SK-N-SH treated with all-trans-retinoic acid at 6 μM for 48 hours (cell line): ENCODE data around the gene ACTBL2.

ENCODE experiments used
- ATAC-seq: fragments of 200-7000 bp; cut with Tn5 transposase; 3 replicates; pipeline ENCODE4 v1.9.1; 2020; ENCODE audit warnings: mild to moderate bottlenecking, moderate library complexity
- BACH2 ChIP-seq: fragments of 250-450 bp; sonication (Bioruptor Pico); IDR thresholded peaks from 2 replicates; pipeline ENCODE4 v1.9.0; 2021; ENCODE audit warnings: mild to moderate bottlenecking, borderline replicate concordance
- CSDC2 ChIP-seq: fragments of 250-450 bp; sonication (Bioruptor Pico); IDR thresholded peaks from 2 replicates; pipeline ENCODE4 v1.5.0; 2020; ENCODE audit warnings: mild to moderate bottlenecking, moderate library complexity
- CSRNP3 ChIP-seq: fragments of 250-450 bp; sonication (Bioruptor Pico); IDR thresholded peaks from 2 replicates; pipeline ENCODE4 v1.5.1; 2021; ENCODE audit warnings: mild to moderate bottlenecking, moderate library complexity
- ESRRG ChIP-seq: fragments of 250-450 bp; sonication (Bioruptor Pico); IDR thresholded peaks from 2 replicates; pipeline ENCODE4 v1.6.1; 2021; ENCODE audit warnings: mild to moderate bottlenecking
- ISL1 ChIP-seq: fragments of 250-450 bp; sonication (Bioruptor Pico); IDR thresholded peaks from 2 replicates; pipeline ENCODE4 v2.1.2; 2022; ENCODE audit warnings: mild to moderate bottlenecking, moderate library complexity
- OSR1 ChIP-seq: fragments of 250-450 bp; sonication (Bioruptor Pico); IDR thresholded peaks from 2 replicates; pipeline ENCODE4 v1.8.0; 2022; ENCODE audit warnings: moderate library complexity, mild to moderate bottlenecking, inconsistent platforms
- PATZ1 ChIP-seq: fragments of 250-450 bp; sonication (Bioruptor Pico); IDR thresholded peaks from 2 replicates; pipeline ENCODE4 v1.8.0; 2020; ENCODE audit warnings: mild to moderate bottlenecking, moderate library complexity, borderline replicate concordance
- PPARA ChIP-seq: fragments of 250-450 bp; sonication (Bioruptor Pico); IDR thresholded peaks from 2 replicates; pipeline ENCODE4 v1.5.0; 2020; ENCODE audit warnings: mild to moderate bottlenecking, borderline replicate concordance
- RARB ChIP-seq: fragments of 250-450 bp; sonication (Bioruptor Pico); IDR thresholded peaks from 2 replicates; pipeline ENCODE4 v1.8.0; 2021; ENCODE audit warnings: mild to moderate bottlenecking, moderate library complexity
- SNAI2 ChIP-seq: fragments of 250-450 bp; sonication (Bioruptor Pico); IDR thresholded peaks from 2 replicates; pipeline ENCODE4 v1.5.0; 2020; ENCODE audit warnings: mild to moderate bottlenecking, moderate library complexity
- TCF4 ChIP-seq: fragments of 250-450 bp; sonication (Bioruptor Pico); IDR thresholded peaks from 2 replicates; pipeline ENCODE4 v1.8.0; 2021; ENCODE audit warnings: mild to moderate bottlenecking, moderate library complexity, borderline replicate concordance
- ZC3H10 ChIP-seq: fragments of 250-450 bp; sonication (Bioruptor Pico); IDR thresholded peaks from 2 replicates; pipeline ENCODE4 v1.5.1; 2021; ENCODE audit warnings: mild to moderate bottlenecking, moderate library complexity
- ZFP3 ChIP-seq: fragments of 250-450 bp; sonication (Bioruptor Pico); IDR thresholded peaks from 2 replicates; pipeline ENCODE4 v1.5.0; 2020; ENCODE audit warnings: mild to moderate bottlenecking, moderate library complexity
- ZFP30 ChIP-seq: fragments of 450-650 bp; formaldehyde crosslinking; IDR thresholded peaks from 2 replicates; pipeline ENCODE4 v1.5.0; 2022; ENCODE audit warnings: mild to moderate bottlenecking, moderate library complexity
- ZNF70 ChIP-seq: fragments of 450-650 bp; formaldehyde crosslinking; IDR thresholded peaks from 2 replicates; pipeline ENCODE4 v1.5.0; 2020; ENCODE audit warnings: mild to moderate bottlenecking, moderate library complexity
- ZNF8 ChIP-seq: fragments of 450-650 bp; formaldehyde crosslinking; IDR thresholded peaks from 2 replicates; pipeline ENCODE4 v1.5.0; 2020; ENCODE audit warnings: mild to moderate bottlenecking, moderate library complexity
- TF ChIP-seq, protein P1 (sequence below): fragments of 250-450 bp; sonication (Bioruptor Pico); IDR thresholded peaks from 2 replicates; pipeline ENCODE4 v1.8.0; 2021; ENCODE audit warnings: low read depth, mild to moderate bottlenecking, moderate library complexity, borderline replicate concordance
- TF ChIP-seq, protein P2 (sequence below): fragments of 250-450 bp; sonication (Bioruptor Pico); IDR thresholded peaks from 2 replicates; pipeline ENCODE4 v1.5.1; 2020; ENCODE audit warnings: low read depth, mild to moderate bottlenecking, moderate library complexity

ACTBL2 gene

GRCh38 chr5:57448287-57448686, 34.3 kb downstream of the ACTBL2 start:
- TF ChIP-seq TCF4 (CRISPR knock-in tag), result no peak
- no peak for TF ChIP-seq CSDC2 (CRISPR knock-in tag)
- no peak for TF ChIP-seq PATZ1 (CRISPR knock-in tag)
- no peak for TF ChIP-seq PPARA (CRISPR knock-in tag)
- no peak for TF ChIP-seq ZC3H10 (CRISPR knock-in tag)
- TF ChIP-seq SNAI2 (CRISPR knock-in tag), result no peak
- TF ChIP-seq ZNF8 (CRISPR knock-in tag), result no peak
- TF ChIP-seq CSRNP3, result no peak
- no peak for TF ChIP-seq ISL1 (CRISPR knock-in tag)
- TF ChIP-seq ZFP30, result no peak
- no peak for ATAC-seq

- ATAC-seq, result no peak
- TF ChIP-seq PATZ1 (CRISPR knock-in tag), result no peak
- TF ChIP-seq BACH2 (CRISPR knock-in tag), result no peak
- TF ChIP-seq RARB (CRISPR knock-in tag), result no peak
- no peak for TF ChIP-seq CSDC2 (CRISPR knock-in tag)
- TF ChIP-seq ZFP30, result no peak
- TF ChIP-seq, protein P1, sequence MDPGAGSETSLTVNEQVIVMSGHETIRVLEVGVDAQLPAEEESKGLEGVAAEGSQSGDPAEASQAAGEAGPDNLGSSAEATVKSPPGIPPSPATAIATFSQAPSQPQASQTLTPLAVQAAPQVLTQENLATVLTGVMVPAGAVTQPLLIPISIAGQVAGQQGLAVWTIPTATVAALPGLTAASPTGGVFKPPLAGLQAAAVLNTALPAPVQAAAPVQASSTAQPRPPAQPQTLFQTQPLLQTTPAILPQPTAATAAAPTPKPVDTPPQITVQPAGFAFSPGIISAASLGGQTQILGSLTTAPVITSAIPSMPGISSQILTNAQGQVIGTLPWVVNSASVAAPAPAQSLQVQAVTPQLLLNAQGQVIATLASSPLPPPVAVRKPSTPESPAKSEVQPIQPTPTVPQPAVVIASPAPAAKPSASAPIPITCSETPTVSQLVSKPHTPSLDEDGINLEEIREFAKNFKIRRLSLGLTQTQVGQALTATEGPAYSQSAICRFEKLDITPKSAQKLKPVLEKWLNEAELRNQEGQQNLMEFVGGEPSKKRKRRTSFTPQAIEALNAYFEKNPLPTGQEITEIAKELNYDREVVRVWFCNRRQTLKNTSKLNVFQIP (CRISPR knock-in tag), result no peak
- TF ChIP-seq ZNF70, result no peak
- no peak for TF ChIP-seq ZFP3 (CRISPR knock-in tag)
- TF ChIP-seq CSRNP3, result no peak
- no peak for TF ChIP-seq ESRRG (CRISPR knock-in tag)
- no peak for TF ChIP-seq ISL1 (CRISPR knock-in tag)
- no peak for TF ChIP-seq OSR1 (CRISPR knock-in tag)
Measured at GRCh38 chr5:57447658-57448057, 35.0 kb downstream of the ACTBL2 start.

DNA sequence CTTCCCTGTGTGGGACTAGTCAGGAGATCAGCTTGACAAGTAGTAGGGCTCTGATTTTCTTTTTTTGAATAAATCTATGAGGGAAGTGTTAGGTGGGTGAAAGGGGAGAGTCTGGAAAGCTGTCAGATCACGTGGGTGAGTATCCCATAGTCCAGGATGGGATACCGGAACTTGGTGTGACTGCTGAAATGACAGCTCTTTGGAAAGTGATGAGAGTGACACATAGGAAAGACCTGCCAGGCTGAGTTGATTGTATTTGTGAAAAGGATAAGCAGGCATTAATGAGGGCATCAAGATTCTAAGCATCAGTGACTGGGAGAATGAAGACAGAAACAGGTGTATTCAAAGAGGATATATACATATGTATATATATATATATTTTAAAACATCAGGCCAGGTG, 35.6 kb downstream of the ACTBL2 start:
- ATAC-seq, result no peak
- TF ChIP-seq, protein P1 (CRISPR knock-in tag), result no peak
- TF ChIP-seq SNAI2 (CRISPR knock-in tag) (no peak), ISL1 (CRISPR knock-in tag) (no peak), ZC3H10 (CRISPR knock-in tag) (no peak), ZFP3 (CRISPR knock-in tag) (no peak)
- TF ChIP-seq, protein P2, sequence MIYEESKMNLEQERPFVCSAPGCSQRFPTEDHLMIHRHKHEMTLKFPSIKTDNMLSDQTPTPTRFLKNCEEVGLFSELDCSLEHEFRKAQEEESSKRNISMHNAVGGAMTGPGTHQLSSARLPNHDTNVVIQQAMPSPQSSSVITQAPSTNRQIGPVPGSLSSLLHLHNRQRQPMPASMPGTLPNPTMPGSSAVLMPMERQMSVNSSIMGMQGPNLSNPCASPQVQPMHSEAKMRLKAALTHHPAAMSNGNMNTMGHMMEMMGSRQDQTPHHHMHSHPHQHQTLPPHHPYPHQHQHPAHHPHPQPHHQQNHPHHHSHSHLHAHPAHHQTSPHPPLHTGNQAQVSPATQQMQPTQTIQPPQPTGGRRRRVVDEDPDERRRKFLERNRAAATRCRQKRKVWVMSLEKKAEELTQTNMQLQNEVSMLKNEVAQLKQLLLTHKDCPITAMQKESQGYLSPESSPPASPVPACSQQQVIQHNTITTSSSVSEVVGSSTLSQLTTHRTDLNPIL (CRISPR knock-in tag), result no peak
